ENCODE results near the gene ETFBKMT.

ETFBKMT gene

GRCh38 chr12:31659087-31659942 is at the start of gene ETFBKMT:
TSS of gene ETFBKMT (plus strand) at chr12:31659688. CDS start at chr12:31661954, 2,266 bp downstream.
- DNase-seq (ENCODE audit: low spot score) = peak; percentile 94

DNA sequence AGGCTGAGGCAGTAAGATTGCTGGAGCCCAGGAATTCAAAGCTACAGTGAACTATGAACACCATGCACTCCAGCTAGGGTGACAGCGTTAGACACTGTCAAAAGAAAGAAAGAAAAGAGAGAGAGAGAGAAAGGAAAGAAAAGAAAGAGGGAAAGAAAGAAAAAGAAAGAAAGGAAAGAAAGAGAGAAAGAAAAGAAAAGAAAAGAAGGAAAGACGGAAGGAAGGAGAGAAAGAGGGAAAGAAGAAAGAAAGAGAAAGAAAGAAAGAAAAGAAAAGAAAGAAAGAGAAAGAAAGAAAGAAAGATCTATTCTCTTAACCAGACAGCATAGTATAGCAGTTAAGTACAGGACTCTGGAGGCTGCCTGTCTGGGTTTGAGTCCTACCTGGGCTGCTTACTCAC is 46.7 kb upstream of the ETFBKMT start:
- no peak for DNase-seq (ENCODE audit: low spot score)

DNA sequence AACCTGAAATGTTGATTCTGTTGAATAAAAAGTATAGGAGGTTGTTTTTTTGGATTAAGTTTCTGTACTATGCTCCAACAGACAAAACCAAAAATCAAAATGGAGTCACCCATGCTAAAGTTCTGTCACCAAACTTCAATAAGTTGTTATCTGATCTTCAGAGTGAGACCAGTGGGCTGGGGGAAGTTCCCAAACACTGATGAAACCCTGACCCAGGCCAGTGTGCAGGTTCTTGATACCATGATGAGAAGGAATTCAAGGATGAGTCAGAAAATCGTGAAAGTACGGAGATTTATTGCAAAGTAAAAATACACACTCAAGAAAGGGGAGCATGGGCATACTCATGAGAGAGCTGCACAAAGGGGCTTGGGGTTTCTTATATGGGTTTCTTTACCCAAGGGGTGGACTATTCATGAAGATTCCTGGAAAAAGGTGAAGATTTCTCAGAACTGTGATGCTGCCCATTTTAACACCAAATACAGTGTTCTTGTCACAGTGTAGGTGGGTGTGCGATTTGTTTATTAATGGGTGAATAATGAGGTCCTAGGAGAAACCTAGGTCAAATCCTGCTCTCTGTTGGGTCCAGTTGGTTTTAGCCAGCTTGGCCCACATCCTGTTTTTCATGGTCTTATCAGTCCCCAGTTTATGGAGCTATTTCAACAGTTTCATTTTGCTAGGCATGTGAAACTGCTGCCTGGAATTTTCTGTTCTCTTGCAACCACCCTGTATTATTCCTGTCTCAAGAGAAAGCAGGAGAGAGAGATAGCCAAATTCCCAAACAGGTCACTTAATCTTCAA is 41.1 kb upstream of the ETFBKMT start:
- no peak for DNase-seq (ENCODE audit: low spot score)

GRCh38 chr12:31620311-31620710 is 39.2 kb upstream of the ETFBKMT start:
- DNase-seq (ENCODE audit: low spot score) = no peak

GRCh38 chr12:31622038-31622437 is 37.5 kb upstream of the ETFBKMT start:
- no peak for DNase-seq (ENCODE audit: low spot score)

DNA sequence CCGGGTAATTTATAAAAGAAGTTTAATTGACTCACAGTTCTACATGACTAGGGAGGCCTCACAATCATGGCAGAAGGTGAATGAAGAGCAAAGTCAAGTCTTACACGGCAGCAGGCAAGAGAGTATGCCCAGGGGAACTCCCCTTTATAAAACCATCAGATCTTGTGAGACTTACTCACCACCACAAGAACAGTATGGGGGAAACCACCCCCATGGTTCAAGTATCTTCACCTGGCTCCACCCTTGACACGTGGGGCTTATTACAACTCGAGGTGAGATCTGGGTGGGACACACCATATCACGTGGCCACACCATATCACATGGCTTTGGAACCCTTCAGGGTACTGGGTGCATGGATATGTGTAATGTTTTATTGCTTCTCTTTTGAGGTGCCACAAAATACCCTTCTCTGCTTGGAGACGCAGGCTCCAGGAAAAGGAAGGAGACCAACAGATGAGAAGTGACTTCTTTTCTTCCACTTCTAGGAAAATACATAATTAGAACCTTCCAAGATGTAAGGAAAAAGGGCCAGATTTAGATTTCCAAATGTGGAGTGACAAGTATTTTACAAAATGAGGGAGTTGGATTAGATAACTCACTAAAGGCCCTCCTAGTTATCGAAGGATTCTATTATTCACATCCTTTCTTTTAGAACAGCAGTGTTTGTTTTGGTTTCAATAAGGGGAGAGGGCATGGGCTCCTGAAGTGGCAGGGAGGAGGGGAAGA is 33.1 kb upstream of the ETFBKMT start:
- no peak for DNase-seq (ENCODE audit: low spot score)

DNA sequence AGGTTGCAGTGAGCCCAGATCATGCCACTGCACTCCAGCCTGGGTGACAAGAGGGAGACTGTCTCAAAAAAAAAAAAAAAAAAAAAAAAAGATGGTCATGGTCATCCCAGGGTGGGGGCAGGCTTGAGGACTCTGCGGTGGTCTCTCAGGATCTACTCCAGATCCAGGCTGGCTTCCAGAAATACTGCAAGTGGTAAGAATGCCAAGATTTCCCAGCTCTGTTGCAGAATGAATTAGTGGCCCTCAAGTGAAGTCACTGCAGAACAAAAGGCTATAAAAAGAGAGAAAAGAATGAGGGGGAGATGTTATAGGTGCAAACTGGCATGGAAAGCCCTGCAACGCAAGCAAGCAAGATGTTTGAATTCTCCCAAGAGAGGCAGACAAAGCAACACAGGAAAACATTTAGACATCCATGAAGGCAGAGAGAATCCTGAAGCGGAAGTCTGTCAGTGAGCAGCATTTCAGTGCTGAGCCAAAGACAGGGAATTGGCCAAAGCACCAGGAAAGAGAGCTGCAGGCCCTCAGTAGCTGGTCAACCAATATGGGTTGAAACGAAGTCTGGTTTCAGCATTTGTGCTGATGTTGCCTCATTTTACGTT is 31.9 kb upstream of the ETFBKMT start:
- DNase-seq (ENCODE audit: low spot score) = no peak

DNA sequence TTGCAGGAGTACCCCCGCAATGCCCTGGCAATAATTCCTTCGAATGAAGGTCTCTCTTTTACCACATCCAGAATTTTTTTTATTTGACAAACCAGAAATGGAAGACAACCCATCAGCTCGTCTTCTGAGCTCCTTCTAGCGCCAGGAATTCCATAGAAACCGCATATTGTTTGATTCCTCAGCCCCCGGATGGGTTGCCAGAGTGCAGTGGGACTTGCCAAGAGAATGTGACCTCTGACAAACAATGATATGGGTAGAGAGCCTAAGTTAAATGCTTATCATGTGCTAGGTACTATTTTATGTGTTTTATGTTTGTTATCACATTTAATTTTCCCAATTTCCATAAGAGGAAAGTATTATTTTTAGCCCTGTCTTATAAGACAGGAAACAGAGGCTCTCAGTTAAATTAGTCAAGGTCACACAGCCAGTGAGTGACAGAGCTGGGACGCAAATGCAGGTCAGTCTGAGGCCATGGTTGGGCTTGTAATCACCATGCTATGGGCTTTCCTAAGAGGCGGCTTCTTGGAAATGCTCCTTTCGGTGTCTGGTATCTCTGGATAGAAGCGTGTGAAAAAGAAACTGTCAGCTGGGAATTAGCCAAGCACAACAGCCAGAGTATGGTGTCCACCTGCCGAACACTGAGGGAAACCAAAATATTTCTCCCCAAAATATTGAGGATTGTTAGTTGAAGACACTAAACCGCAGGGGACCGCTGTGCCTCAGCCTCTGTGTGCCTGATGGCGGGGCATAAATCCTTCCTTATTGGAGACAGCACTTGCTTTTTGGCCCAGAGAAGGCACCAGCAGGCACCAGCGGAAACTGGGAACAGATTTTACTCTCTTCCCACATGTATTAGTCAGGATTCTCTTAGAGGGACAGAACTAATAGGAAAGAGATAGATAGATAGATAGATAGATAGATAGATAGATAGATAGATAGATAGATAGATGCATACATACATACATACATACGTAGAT is 29.4 kb upstream of the ETFBKMT start:
- no peak for DNase-seq (ENCODE audit: low spot score)

GRCh38 chr12:31631023-31631724 is 28.3 kb upstream of the ETFBKMT start:
- DNase-seq (ENCODE audit: low spot score) = no peak

DNA sequence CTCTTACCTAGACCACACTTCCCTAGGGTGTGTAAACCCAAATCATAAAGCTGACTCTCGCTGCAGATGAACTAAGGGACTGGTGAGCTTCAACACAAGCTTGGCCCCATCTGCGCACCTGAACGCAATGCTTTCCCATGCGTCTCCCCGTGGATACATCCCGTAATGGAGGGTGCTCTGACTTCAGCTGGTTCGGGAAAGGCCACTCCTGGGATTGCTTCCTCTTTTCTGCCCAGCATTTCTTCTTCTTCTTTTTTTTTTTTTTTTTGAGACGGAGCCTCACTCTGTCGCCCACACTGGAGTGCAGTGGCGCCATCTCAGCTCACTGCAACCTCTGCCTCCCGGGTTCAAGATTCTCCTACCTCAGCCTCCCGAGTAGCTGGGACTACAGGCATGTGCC is 27.7 kb upstream of the ETFBKMT start:
- no peak for DNase-seq (ENCODE audit: low spot score)

DNA sequence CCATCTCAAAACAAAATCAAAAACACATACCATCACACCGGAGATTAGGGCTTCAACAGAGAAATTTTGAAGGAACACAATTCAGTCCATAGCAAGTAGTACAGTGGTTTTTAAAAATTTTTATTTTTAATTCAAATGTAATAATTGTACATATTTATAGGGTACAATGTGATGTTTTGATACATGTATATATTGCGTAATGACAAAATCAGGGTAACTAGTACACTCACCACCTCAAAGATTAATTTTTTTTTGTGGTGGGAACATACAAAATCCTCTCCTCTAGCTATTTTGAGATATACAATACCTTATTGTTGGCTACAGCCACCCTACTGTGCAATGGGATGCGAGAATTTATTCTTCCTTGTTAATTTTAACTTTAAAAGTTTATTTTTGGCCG is 26.0 kb upstream of the ETFBKMT start:
- no peak for DNase-seq (ENCODE audit: low spot score)

GRCh38 chr12:31634620-31635019 is 24.9 kb upstream of the ETFBKMT start:
- no peak for DNase-seq (ENCODE audit: low spot score)

GRCh38 chr12:31641509-31642090 is 17.9 kb upstream of the ETFBKMT start:
- no peak for DNase-seq (ENCODE audit: low spot score)

- DNase-seq (ENCODE audit: low spot score) = no peak
Observed at GRCh38 chr12:31644536-31644935, 15.0 kb upstream of the ETFBKMT start.

DNA sequence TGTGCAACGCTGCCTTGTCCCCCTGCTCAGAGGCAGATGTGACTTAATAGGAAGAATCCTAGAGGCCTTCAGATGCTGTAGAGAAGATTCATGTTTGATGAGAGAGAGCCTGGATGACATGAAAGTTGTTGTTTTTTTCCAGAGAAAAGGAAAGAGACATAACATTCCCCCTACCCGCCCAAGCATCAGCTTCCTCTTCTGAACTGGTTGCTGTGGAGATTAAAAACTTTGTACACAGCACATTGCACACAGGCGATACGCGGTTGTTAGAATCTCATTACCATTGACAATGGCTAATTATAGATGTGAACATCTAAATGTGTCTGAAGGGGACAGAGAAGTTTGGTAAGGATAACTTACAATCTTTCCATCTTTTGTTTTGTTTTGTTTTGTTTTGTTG is 13.6 kb upstream of the ETFBKMT start:
- no peak for DNase-seq (ENCODE audit: low spot score)

GRCh38 chr12:31647086-31647491 is 12.4 kb upstream of the ETFBKMT start:
- DNase-seq (ENCODE audit: low spot score) = no peak

GRCh38 chr12:31650918-31651317 is 8.6 kb upstream of the ETFBKMT start:
- no peak for DNase-seq (ENCODE audit: low spot score)

DNA sequence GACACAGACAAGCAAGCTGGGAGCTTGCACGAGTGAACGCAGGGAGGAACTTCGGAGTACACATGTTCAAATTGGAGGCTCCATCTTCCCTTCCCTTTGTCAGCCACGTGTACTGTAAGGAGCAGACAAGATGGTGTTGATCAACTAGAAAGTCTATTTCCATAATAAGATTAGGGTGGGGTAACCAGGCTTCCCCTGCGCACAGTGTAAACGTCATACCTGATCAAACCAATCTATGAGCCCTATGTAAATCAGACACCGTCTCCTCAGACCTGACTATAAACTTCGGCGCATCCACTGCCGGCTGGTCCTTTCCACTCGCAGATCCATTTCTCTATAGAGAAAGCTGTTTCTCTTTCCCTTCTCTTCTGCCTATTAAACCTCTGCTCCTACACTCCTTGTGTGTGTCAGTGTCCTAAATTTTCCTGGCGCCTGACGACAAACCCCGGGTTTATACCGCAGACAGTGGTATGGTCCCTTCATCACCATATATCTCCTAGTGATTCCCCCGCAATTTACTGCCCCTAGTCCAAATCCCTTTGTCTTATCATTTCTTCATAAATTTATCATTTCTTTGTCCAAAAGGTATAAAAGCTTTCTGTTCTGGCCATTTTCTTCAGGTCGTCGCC is 7.5 kb upstream of the ETFBKMT start:
- no peak for DNase-seq (ENCODE audit: low spot score)

- no peak for DNase-seq (ENCODE audit: low spot score)
Observed at GRCh38 chr12:31655208-31655607, 4.3 kb upstream of the ETFBKMT start.
